GM10248 (cell line): ENCODE data around the gene VSTM2B.

Experiments used
- CTCF ChIA-PET: fragments of 300-600 bp; sonication (Branson Sonifier 250); formaldehyde crosslinking; extraction: SDS; loops from one replicate; lab custom pipeline; 2021; ENCODE audit warnings: antibody characterized with exemption; lab: Yijun Ruan, JAX
- POLR2A ChIA-PET: fragments of 350-650 bp; sonication (Branson Sonifier 250); formaldehyde crosslinking; extraction: SDS; loops from one replicate; lab custom pipeline; 2020; ENCODE audit warnings: antibody characterized with exemption; lab: Yijun Ruan, JAX
- DNase-seq: peaks from one replicate; pipeline ENCODE4 v3.0.0; 2012; ENCODE audit errors: extremely low spot score
- TF ChIP-seq, protein P1 (sequence below): IDR thresholded peaks from 2 replicates; pipeline ENCODE4 v1.5.1; 2012; ENCODE audit warnings: mild to moderate bottlenecking, low read depth; ENCODE audit errors: extremely low read depth, missing control alignments, control extremely low read depth

Gene VSTM2B

DNA sequence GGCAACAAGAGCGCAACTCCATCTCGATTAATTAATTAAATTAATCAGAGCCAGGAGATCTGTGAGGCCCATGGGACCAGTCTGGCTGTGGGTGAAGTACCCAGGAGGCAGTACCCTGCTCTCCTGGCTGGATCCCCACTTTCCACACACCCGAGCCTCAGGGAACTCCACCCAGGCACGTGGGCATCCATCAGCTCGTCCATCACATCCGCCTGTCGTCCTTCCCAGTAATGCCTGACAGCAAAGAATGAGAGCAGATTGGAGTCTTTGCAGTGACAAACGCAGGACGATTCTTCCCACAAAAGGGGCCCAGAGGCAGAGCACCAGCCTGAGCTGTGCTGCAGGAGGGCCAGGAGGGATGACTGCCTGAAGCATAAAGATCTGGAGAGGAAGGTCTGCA is 35.8 kb downstream of the VSTM2B start:
- TF ChIP-seq, protein P1, sequence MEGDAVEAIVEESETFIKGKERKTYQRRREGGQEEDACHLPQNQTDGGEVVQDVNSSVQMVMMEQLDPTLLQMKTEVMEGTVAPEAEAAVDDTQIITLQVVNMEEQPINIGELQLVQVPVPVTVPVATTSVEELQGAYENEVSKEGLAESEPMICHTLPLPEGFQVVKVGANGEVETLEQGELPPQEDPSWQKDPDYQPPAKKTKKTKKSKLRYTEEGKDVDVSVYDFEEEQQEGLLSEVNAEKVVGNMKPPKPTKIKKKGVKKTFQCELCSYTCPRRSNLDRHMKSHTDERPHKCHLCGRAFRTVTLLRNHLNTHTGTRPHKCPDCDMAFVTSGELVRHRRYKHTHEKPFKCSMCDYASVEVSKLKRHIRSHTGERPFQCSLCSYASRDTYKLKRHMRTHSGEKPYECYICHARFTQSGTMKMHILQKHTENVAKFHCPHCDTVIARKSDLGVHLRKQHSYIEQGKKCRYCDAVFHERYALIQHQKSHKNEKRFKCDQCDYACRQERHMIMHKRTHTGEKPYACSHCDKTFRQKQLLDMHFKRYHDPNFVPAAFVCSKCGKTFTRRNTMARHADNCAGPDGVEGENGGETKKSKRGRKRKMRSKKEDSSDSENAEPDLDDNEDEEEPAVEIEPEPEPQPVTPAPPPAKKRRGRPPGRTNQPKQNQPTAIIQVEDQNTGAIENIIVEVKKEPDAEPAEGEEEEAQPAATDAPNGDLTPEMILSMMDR = no peak
- POLR2A ChIA-PET = no interaction called here
- DNase-seq = no peak
- CTCF ChIA-PET = no interaction called here

DNA sequence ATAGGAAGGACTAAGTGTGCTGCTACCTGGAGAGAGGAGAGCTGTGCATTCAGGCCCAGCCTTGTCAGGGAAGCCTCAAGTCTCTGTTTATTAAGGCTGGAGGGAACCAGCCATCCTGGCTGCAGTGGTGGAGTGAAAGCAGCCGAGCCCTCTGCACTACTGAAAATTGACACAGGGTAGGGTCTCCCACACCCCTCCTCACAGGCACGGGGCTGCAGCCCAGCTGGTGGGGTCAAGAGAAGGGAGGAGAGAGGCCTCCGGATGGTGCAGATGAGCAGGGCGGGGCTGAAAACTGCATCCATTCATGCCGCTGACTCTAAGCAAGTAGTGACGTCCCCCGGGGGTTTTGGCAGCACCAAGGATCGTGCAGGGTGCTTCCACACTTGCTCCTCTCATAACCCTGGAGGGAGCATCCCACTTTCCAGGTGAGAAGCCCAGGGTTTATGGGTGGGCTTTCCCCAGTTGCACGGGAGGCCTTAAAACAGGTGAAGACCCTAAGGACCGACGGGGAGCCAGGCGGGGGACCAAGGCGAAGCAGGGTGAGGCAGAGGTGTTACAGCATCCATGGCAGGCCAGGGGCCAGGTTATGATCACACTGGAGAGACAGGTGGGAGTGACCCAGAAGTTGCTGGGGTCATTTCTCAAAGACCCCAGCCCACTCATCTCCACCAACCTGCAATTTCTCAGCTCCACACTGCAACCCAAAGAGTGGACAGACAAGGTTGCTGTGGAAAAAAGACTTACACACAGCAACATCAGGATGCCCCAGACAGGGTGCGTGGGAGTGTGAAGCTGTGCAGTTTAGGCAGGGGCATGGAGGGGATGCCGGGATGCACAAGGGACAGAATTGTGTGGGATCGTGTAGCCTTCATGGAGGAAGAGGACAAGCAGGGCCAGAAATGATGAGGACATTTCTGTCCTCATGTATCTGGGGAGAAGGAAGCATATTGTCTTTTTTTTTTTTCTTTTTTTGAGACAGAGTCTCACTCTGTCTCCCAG is 36.8 kb downstream of the VSTM2B start:
- CTCF ChIA-PET = interaction anchor here (1.1 to 1.3 kb wide), 2 partner anchors 8 to 35 kb away, joined by 3 read pairs; no protein-coding TSS in a partner anchor
- POLR2A ChIA-PET = no interaction called here
- DNase-seq = no peak
- TF ChIP-seq, protein P1 = no peak

DNA sequence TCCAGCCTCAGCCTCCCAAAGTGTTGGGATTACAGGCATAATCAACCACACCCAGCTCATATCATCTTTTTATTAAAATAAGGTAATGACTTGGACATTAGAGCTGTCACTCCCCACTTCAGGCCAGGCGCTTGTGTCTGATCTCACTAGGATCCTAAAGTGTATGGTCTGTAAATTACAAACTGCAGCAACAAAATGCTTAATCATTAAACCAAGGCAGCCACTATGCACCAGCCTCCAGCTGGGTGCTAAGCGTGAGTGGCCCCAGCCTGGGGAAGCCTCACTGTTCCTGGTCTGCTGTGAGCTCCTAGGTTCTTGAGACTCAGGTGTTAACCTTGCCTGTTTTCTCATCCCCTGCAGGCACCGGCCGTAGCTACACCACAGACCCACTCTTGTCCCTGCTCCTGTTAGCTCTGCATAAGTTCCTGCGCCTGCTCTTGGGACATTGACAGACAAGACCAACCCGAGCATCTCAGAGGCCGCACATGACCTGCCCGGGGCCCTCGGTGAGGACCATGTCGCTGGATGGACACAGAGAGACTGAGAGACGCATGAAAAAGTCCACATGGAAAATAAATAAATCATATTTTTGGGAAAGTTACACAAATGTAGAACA is 37.8 kb downstream of the VSTM2B start:
- ChIA-PET POLR2A (no interaction called here), CTCF (interaction anchor here (1.1 to 1.3 kb wide), 2 partner anchors 9 to 36 kb away, joined by 3 read pairs; no protein-coding TSS in a partner anchor)
- TF ChIP-seq, protein P1 = no peak
- DNase-seq = no peak

DNA sequence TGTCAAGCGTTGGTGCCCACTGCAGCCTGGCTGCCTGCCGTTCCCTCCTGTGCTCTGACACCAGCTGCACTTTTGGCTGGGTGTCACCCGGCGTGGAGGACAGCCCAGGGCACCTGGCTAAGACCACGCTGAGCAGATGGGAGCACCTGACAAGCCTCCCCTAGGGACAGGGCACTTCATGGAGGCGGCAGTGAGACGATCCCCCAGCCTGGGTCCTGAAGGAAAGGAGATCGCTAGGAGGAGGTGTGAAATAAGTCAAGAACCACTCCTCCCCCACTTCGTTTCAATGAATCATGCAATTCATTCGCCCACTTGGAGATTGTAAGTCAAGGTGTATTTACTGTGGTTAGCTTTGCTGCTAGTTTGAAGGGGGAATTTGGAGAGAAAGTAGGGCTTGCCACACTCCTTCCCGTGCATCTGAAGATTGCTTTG is 38.8 kb downstream of the VSTM2B start:
- POLR2A ChIA-PET = no interaction called here
- CTCF ChIA-PET = no interaction called here
- DNase-seq = no peak
- TF ChIP-seq, protein P1 = no peak

DNA sequence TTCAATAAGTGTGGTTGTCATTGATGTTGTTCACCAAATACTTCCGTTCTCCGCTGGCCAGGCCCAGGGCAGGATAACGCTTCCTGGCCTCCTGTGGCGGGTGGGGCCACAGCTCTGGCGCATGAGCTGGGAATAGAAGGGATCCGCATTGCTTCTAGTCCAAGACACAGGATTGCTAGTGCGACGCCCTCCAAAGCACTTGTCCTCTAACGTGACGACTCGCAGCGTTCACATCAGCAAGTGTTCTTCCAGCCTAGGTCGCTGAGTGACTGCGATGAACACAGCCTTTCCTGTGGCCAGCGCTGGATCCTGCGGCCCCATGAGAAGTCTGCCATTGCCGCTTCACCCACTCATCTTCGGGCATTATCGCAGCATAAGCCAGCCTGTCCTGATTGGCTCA is 39.4 kb downstream of the VSTM2B start:
- POLR2A ChIA-PET = no interaction called here
- CTCF ChIA-PET = no interaction called here
- TF ChIP-seq, protein P1 = no peak
- no peak for DNase-seq

DNA sequence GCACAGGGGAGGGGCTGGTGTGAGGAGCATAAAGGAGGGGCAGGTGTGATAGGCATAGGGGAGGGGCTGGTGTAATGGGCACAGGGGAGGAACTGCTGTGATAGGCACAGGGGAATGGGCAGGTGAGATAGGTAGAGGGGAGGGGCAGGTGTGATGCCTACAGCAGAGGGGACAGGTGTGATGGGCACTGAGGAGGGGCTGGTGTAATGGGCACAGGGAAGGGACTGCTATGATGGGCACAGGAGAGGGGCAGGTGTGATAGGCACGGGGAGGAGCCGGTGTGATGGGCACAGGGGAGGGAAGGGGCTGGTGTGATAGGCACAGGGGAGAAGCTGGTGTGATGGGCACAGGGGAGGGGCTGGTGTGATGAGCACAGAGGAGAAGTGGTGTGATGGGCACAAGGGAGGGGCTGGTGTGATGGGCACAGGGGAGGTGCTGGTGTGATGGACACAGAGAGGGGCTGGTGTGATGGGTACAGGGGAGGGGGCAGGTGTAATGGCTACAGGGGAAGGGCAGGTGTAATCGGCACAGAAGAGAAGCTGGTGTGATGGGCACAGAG is 40.8 kb downstream of the VSTM2B start:
- no peak for DNase-seq
- TF ChIP-seq, protein P1 = no peak
- CTCF ChIA-PET = no interaction called here
- POLR2A ChIA-PET = no interaction called here
